AG09319 (cell line): ENCODE measurements around the gene SLC38A5.
"Not testable (repeated sequence)": the region's sequence is repeated elsewhere in the genome, so short reads cannot be mapped to it uniquely, and the experiment has no call there.

ENCODE experiments used
- DNase-seq: peaks from one replicate; pipeline ENCODE4 v3.0.0-alpha.2; 2010; ENCODE audit warnings: low read depth; ENCODE audit errors: extremely low read depth

Gene SLC38A5

GRCh38 chrX:48427027-48427716 lies 42.9 kb downstream of the SLC38A5 start:
- not testable (repeated sequence) for DNase-seq

GRCh38 chrX:48411860-48412259 lies 58.2 kb downstream of the SLC38A5 start, which contains the start of gene SSX4B:
Gene SSX4B, minus strand, starts transcription at chrX:48411960. Its CDS starts 588 bp downstream, at chrX:48411372.
- not testable (repeated sequence) for DNase-seq
